IMR-90 (cell line): Measurements from ENCODE around the gene BCAS3. TPM values are rescaled to one million over a fixed set of nuclear protein-coding genes. Genes with fewer than 3 reads are reported as not detected.
A peak's percentile ranks its signal among the peaks of the same experiment; 100 is the strongest.

Experiments
- ATAC-seq: fragments of 200-7000 bp; cut with Tn5 transposase; 2 replicates; pipeline ENCODE4 v1.9.1; 2020; ENCODE audit warnings: low read depth, mild to moderate bottlenecking, moderate library complexity
- BruUV-seq: library from RNA; stranded (reverse); fragments of 400-500 nt; replicated peaks from 2 replicates; lab custom pipeline; 2021; lab: Mats Ljungman, UMichigan
- CTCF ChIA-PET: fragments of 300-600 bp; formaldehyde crosslinking; extraction: SDS; loops from one replicate; lab custom pipeline; 2021; ENCODE audit warnings: antibody characterized with exemption; lab: Yijun Ruan, JAX
- POLR2A ChIA-PET: fragments of 300-600 bp; sonication (Branson Sonifier 250); formaldehyde crosslinking; loops from one replicate; lab custom pipeline; 2022; ENCODE audit warnings: antibody characterized with exemption; ENCODE audit not compliant: unreplicated experiment; lab: Charles Lee
- DNase-seq: peaks from one replicate; pipeline ENCODE4 v3.0.0; 2013
- H2AFZ ChIP-seq: replicated peaks from 2 replicates; pipeline ENCODE3; 2013; ENCODE audit warnings: low read length, mild to moderate bottlenecking; ENCODE audit not compliant: poor library complexity
- H2AK5ac ChIP-seq: 2 replicates; pipeline ENCODE4 v1.6.1; 2013; ENCODE audit warnings: low read depth, low read length, inconsistent platforms
- H2AK9ac ChIP-seq: replicated peaks from 2 replicates; pipeline ENCODE3; 2013; ENCODE audit warnings: mild to moderate bottlenecking, low read depth, low read length, moderate library complexity; ENCODE audit not compliant: poor library complexity
- H2BK120ac ChIP-seq: 2 replicates; pipeline ENCODE4 v1.6.1; 2013; ENCODE audit warnings: low read depth, low read length, inconsistent platforms
- H2BK15ac ChIP-seq: 3 replicates; pipeline ENCODE4 v1.6.1; 2013; ENCODE audit warnings: low read depth, low read length, inconsistent platforms
- H2BK20ac ChIP-seq: 2 replicates; pipeline ENCODE4 v1.6.1; 2013; ENCODE audit warnings: low read depth, mild to moderate bottlenecking, inconsistent platforms, low read length, moderate library complexity
- H2BK5ac ChIP-seq: 2 replicates; pipeline ENCODE4 v1.6.1; 2013; ENCODE audit warnings: mild to moderate bottlenecking, low read depth, low read length, inconsistent platforms; ENCODE audit not compliant: poor library complexity, severe bottlenecking
- H3K14ac ChIP-seq: replicated peaks from 2 replicates; pipeline ENCODE4 v1.6.1; 2013; ENCODE audit warnings: low read depth, low read length, inconsistent platforms
- H3K18ac ChIP-seq: 2 replicates; pipeline ENCODE4 v1.6.1; 2013; ENCODE audit warnings: low read depth, low read length, control low read depth
- H3K23ac ChIP-seq: 2 replicates; pipeline ENCODE4 v1.6.1; 2013; ENCODE audit warnings: low read depth, low read length, inconsistent platforms
- H3K27ac ChIP-seq: 2 replicates; pipeline ENCODE4 v1.5.1; 2013; ENCODE audit warnings: mild to moderate bottlenecking, control low read depth, low read length; ENCODE audit not compliant: insufficient read depth
- H3K27me3 ChIP-seq: 2 replicates; pipeline ENCODE4 v1.6.1; 2013; ENCODE audit warnings: low read length; ENCODE audit not compliant: control insufficient read depth, insufficient read depth
- H3K36me3 ChIP-seq: 2 replicates; pipeline ENCODE4 v1.6.1; 2013; ENCODE audit warnings: low read length, mixed read lengths; ENCODE audit not compliant: control insufficient read depth, insufficient read depth
- H3K4ac ChIP-seq: 2 replicates; pipeline ENCODE4 v1.6.1; 2013; ENCODE audit warnings: low read depth, low read length, inconsistent platforms
- H3K4me1 ChIP-seq: 2 replicates; pipeline ENCODE4 v1.6.1; 2013; ENCODE audit warnings: low read length, mixed read lengths; ENCODE audit not compliant: control insufficient read depth, insufficient read depth
- H3K4me2 ChIP-seq: 2 replicates; pipeline ENCODE4 v1.6.1; 2013; ENCODE audit warnings: low read depth, mild to moderate bottlenecking, control low read depth, low read length, moderate library complexity
- H3K4me3 ChIP-seq: 2 replicates; pipeline ENCODE4 v1.5.1; 2013; ENCODE audit warnings: low read depth, mild to moderate bottlenecking, control low read depth, low read length, moderate library complexity; ENCODE audit not compliant: insufficient read depth
- H3K56ac ChIP-seq: 2 replicates; pipeline ENCODE4 v1.6.1; 2013; ENCODE audit warnings: low read length, inconsistent platforms; ENCODE audit not compliant: insufficient read depth; ENCODE audit errors: extremely low read depth
- H3K79me1 ChIP-seq, 2 experiments: 2 replicates each; pipeline ENCODE4 v1.6.1; 2013; ENCODE audit warnings: low read length in 2 of 2, inconsistent platforms in 1 of 2, low read depth in 1 of 2
- H3K9ac ChIP-seq: 2 replicates; pipeline ENCODE4 v1.6.1; 2013; ENCODE audit warnings: low read depth, low read length, control low read depth
- H3K9me1 ChIP-seq: 2 replicates; pipeline ENCODE4 v1.6.1; 2013; ENCODE audit warnings: low read length, inconsistent platforms; ENCODE audit not compliant: insufficient read depth
- H3K9me3 ChIP-seq: 2 replicates; pipeline ENCODE4 v1.6.1; 2013; ENCODE audit warnings: low read length; ENCODE audit not compliant: control insufficient read depth, insufficient read depth
- H4K20me1 ChIP-seq: 2 replicates; pipeline ENCODE4 v1.6.1; 2013; ENCODE audit warnings: low read length, inconsistent platforms; ENCODE audit not compliant: insufficient read depth
- H4K5ac ChIP-seq: 2 replicates; pipeline ENCODE4 v1.6.1; 2013; ENCODE audit warnings: mild to moderate bottlenecking, low read depth, low read length, control low read depth
- H4K8ac ChIP-seq, 2 experiments: 2 replicates each; pipeline ENCODE4 v1.6.1; 2013; ENCODE audit warnings: low read depth in 2 of 2, low read length in 2 of 2, control low read depth in 1 of 2, inconsistent platforms in 1 of 2
- H4K91ac ChIP-seq: 2 replicates; pipeline ENCODE4 v1.6.1; 2013; ENCODE audit warnings: low read depth, low read length, inconsistent platforms; ENCODE audit not compliant: insufficient read depth
- BHLHE40 ChIP-seq: fragments of 150-350 bp; IDR thresholded peaks from 2 replicates; pipeline ENCODE4 v1.6.1; 2016; ENCODE audit warnings: mild to moderate bottlenecking, low read depth, low read length
- CEBPB ChIP-seq: IDR thresholded peaks from 2 replicates; pipeline ENCODE4 v1.6.1; 2012; ENCODE audit warnings: low read depth, low read length, improper control_type of control experiment
- CHD1 ChIP-seq: IDR thresholded peaks from 2 replicates; pipeline ENCODE4 v1.6.1; 2012; ENCODE audit warnings: low read depth, low read length, improper control_type of control experiment
- ELK1 ChIP-seq: fragments of 150-350 bp; IDR thresholded peaks from 2 replicates; pipeline ENCODE4 v1.6.1; 2016; ENCODE audit warnings: low read depth, mild to moderate bottlenecking, low read length, moderate library complexity, borderline replicate concordance
- FOS ChIP-seq: fragments of 150-350 bp; IDR thresholded peaks from 2 replicates; pipeline ENCODE4 v1.6.1; 2016; ENCODE audit warnings: low read depth, low read length
- MXI1 ChIP-seq: IDR thresholded peaks from 2 replicates; pipeline ENCODE4 v1.6.1; 2012; ENCODE audit warnings: low read depth, mild to moderate bottlenecking, low read length, moderate library complexity, borderline replicate concordance
- NFE2L2 ChIP-seq: fragments of 150-350 bp; IDR thresholded peaks from 2 replicates; pipeline ENCODE4 v1.6.1; 2016; ENCODE audit warnings: low read depth, mild to moderate bottlenecking, low read length
- RCOR1 ChIP-seq: IDR thresholded peaks from 2 replicates; pipeline ENCODE4 v1.6.1; 2012; ENCODE audit warnings: mild to moderate bottlenecking, low read length, improper control_type of control experiment; ENCODE audit not compliant: insufficient replicate concordance
- WGBS, 2 experiments: methylation state at CpG; one replicate each; pipeline versions ENCODE4 v1.1.5 to v1.1.7; 2013; ENCODE audit warnings: missing lambda C conversion rate in 2 of 2; ENCODE audit not compliant: insufficient read length in 1 of 2; ENCODE audit errors: extremely low coverage in 2 of 2; 5-methylcytosine and 5-hydroxymethylcytosine counted together
- dilution Hi-C: fragments of 300-500 bp; cut with HindIII; formaldehyde crosslinking; loops from one replicate; pipeline ENCODE4 v1.14.3; 2018; ENCODE audit warnings: low sequenced_read_pairs; ENCODE audit not compliant: unreplicated experiment
- in situ Hi-C: fragments of 300-500 bp; cut with MboI; formaldehyde crosslinking; loops from 3 replicates; pipeline ENCODE4 v1.14.3; 2019; ENCODE audit warnings: low sequenced_read_pairs, inconsistent platforms, mixed read lengths
- intact Hi-C: fragments of 100-400 bp; cut with micrococcal nuclease; formaldehyde crosslinking; loops from 2 replicates; pipeline ENCODE4 v1.10.0; 2022
- polyA plus RNA-seq, 3 experiments: library from polyadenylated mRNA; depleted of rRNA; stranded (reverse); fragments of >200 nt; gene quantifications; 2 replicates each; pipeline ENCODE4 v1.2.3, GENCODE V29; 2012; ENCODE audit warnings: low replicate concordance in 1 of 3
- total RNA-seq: library from RNA; depleted of rRNA; stranded (reverse); fragments of >200 nt; gene quantifications from 2 replicates; pipeline ENCODE4 v1.2.3, GENCODE V29; 2012

BCAS3 gene
- total and polyA plus RNA-seq, 2 of the 4 experiments (the other 2 are of a cell fraction) = 6.3 to 27.1 TPM

GRCh38 chr17:61238455-61238933 is 560.8 kb downstream of the BCAS3 start:
- no CpG with 5 or more reads among the region's 6 CpGs for WGBS, 2 experiments
- Histone ChIP-seq H2BK120ac (peak overlapping the region; percentile 59; the same call in 1 of the 2 replicates), H3K56ac (no peak overlapping the region), H3K4me1 (peaks cover 17% of the 10 kb centered on the region), H3K9me3 (no peaks in the 10 kb centered on the region), H3K9me1 (peaks cover 6% of the 10 kb centered on the region; the same call in 1 of the 2 replicates), H3K27ac (no peak overlapping the region), H2AFZ (no peak overlapping the region), H2BK15ac (0 out of 3 replicates have a peak overlapping the region, but pooled peaks have one; percentile 54), H4K91ac (peak overlapping the region; percentile 46; the same call in 1 of the 2 replicates), H2BK5ac (no peak overlapping the region), H3K14ac (no peak overlapping the region; the same call in 1 of the 2 replicates), H3K79me1 (peaks cover 0 to 4% of the 10 kb centered on the region in 2 experiments; a peak in 1 of 4 replicates), H3K4me3 (no peak overlapping the region), H4K8ac (peak overlapping the region; percentile 46 to 74; a peak in 1 of 4 replicates), H4K5ac (peak overlapping the region; percentile 6; the same call in 1 of the 2 replicates), H3K23ac (peak overlapping the region; percentile 33; the same call in 1 of the 2 replicates), H3K27me3 (no peaks in the 10 kb centered on the region), H2AK5ac (peak overlapping the region; percentile 93), H3K9ac (no peak overlapping the region), H3K36me3 (no peaks in the 10 kb centered on the region), H3K18ac (peak overlapping the region; percentile 9; the same call in 1 of the 2 replicates), H2AK9ac (no peak overlapping the region), H2BK20ac (peak overlapping the region; percentile 33), H3K4me2 (no peak overlapping the region), H3K4ac (peak overlapping the region; percentile 60), H4K20me1 (no peaks in the 10 kb centered on the region)
- TF ChIP-seq MXI1 (no peak), ELK1 (no peak), CEBPB (no peak), RCOR1 (no peak), CHD1 (no peak), BHLHE40 (no peak), NFE2L2 (no peak), FOS (no peak)
- in situ Hi-C loops = no loop called here
- dilution Hi-C loops = no loop called here
- ATAC-seq (no peak), DNase-seq (no peak)
- intact Hi-C loops = no loop called here
- BruUV-seq = no TSS peak
- POLR2A ChIA-PET = interaction anchor here (0.7 kb wide), 1 partner anchor 48 kb away, joined by 3 read pairs; no protein-coding TSS in a partner anchor
- CTCF ChIA-PET = interaction anchor here (0.6 to 1.2 kb wide), 2 partner anchors 11 to 186 kb away, joined by 4 read pairs; no protein-coding TSS in a partner anchor
